Measurements from ENCODE around the gene ZIC5. TPM values are rescaled to one million over a fixed set of nuclear protein-coding genes. Genes with fewer than 3 reads are reported as not detected.

ZIC5 gene
- total RNA-seq, 1 experiment from 2014 or later, result 5.2 TPM

DNA sequence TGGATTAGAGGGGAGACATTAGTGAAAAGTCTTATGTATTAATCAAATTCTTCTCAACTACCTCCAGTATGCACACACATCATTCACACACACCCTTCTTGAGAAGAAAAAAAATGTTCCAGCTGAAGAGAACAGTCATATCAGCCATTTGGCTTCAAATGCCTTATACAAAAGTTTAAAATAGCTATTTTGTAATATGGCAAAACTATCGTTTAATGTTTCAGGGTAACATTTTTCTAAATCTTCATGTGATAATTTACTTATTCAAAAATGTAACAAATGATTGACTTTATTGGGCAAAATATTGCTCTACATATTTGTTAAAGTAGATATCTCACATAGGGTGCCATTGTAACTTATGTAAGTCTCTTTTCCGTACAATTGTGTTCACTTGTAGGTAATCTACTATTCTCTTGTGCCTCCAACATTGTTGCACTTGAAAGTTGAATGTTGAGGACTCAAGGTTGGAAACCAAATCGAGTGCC, 23.6 kb upstream of the ZIC5 start:
- in situ Hi-C loops (cut with HindIII; ENCODE audit: low pct_unique_long_range_greater_than_20kb, low sequenced_read_pairs) (no loop called here), intact Hi-C loops (cut with micrococcal nuclease; ENCODE audit: unreplicated experiment) (no loop called here)
- no peak overlapping the region for H3K27ac ChIP-seq (ENCODE audit: low read length)
- no peaks in the 10 kb centered on the region for H3K36me3 ChIP-seq (ENCODE audit: control insufficient read depth, insufficient read depth, low read length)
- peaks cover 18% of the 10 kb centered on the region for H3K4me1 ChIP-seq (ENCODE audit: control insufficient read depth, insufficient read depth, low read length)
- H3K27me3 ChIP-seq (ENCODE audit: control insufficient read depth, insufficient read depth, low read length), result no peaks in the 10 kb centered on the region
- H3K9me3 ChIP-seq (ENCODE audit: control insufficient read depth, insufficient read depth, low read depth, low read length), result no peaks in the 10 kb centered on the region
- DNase-seq (ENCODE audit: low read depth, low spot score) (no peak), ATAC-seq (no peak)
- BruUV-seq (replicated peaks), result no TSS peak
- CTCF ChIA-PET, result no interaction called here
- TF ChIP-seq SIN3A (IDR thresholded peaks at IDR 0.05; ENCODE audit: borderline replicate concordance, insufficient read depth, low read depth, low read length) (no peak), POLR2AphosphoS5 (IDR thresholded peaks at IDR 0.05; ENCODE audit: low read depth, low read length) (no peak), TCF7L2 (IDR thresholded peaks at IDR 0.05; ENCODE audit: low read depth, low read length) (no peak)
- TF ChIP-seq, protein P1, sequence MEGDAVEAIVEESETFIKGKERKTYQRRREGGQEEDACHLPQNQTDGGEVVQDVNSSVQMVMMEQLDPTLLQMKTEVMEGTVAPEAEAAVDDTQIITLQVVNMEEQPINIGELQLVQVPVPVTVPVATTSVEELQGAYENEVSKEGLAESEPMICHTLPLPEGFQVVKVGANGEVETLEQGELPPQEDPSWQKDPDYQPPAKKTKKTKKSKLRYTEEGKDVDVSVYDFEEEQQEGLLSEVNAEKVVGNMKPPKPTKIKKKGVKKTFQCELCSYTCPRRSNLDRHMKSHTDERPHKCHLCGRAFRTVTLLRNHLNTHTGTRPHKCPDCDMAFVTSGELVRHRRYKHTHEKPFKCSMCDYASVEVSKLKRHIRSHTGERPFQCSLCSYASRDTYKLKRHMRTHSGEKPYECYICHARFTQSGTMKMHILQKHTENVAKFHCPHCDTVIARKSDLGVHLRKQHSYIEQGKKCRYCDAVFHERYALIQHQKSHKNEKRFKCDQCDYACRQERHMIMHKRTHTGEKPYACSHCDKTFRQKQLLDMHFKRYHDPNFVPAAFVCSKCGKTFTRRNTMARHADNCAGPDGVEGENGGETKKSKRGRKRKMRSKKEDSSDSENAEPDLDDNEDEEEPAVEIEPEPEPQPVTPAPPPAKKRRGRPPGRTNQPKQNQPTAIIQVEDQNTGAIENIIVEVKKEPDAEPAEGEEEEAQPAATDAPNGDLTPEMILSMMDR (IDR thresholded peaks at IDR 0.05), result no peak
- TF ChIP-seq, protein P2, sequence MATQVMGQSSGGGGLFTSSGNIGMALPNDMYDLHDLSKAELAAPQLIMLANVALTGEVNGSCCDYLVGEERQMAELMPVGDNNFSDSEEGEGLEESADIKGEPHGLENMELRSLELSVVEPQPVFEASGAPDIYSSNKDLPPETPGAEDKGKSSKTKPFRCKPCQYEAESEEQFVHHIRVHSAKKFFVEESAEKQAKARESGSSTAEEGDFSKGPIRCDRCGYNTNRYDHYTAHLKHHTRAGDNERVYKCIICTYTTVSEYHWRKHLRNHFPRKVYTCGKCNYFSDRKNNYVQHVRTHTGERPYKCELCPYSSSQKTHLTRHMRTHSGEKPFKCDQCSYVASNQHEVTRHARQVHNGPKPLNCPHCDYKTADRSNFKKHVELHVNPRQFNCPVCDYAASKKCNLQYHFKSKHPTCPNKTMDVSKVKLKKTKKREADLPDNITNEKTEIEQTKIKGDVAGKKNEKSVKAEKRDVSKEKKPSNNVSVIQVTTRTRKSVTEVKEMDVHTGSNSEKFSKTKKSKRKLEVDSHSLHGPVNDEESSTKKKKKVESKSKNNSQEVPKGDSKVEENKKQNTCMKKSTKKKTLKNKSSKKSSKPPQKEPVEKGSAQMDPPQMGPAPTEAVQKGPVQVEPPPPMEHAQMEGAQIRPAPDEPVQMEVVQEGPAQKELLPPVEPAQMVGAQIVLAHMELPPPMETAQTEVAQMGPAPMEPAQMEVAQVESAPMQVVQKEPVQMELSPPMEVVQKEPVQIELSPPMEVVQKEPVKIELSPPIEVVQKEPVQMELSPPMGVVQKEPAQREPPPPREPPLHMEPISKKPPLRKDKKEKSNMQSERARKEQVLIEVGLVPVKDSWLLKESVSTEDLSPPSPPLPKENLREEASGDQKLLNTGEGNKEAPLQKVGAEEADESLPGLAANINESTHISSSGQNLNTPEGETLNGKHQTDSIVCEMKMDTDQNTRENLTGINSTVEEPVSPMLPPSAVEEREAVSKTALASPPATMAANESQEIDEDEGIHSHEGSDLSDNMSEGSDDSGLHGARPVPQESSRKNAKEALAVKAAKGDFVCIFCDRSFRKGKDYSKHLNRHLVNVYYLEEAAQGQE (IDR thresholded peaks at IDR 0.05; ENCODE audit: insufficient read depth in 1 of 2, low read depth in 2 of 2, low read length in 1 of 2), result no peak
- POLR2A ChIA-PET, result no interaction called here
- no peak overlapping the region for H3K4me3 ChIP-seq (ENCODE audit: low read depth in 2 of 2, low read length in 2 of 2)

DNA sequence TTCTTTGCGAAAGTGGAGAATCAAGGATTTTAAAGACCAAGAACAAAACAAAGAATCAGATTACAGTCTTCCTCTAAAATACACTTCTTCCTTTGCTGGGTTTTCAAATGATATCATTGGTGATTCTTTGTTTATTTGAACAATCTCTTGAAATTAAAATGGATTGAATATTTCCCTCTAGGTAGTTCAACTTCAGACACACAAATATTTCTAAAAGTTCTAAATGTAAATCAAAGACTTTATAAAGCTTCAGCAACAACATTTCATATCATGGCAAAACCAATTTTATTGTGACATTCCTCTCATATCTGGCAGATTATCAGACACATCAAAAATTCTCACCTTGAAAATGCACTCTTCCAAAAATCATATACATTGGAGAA, 23.1 kb upstream of the ZIC5 start:
- Histone ChIP-seq H3K4me1 (ENCODE audit: control insufficient read depth, insufficient read depth, low read length) (peaks cover 18% of the 10 kb centered on the region), H3K9me3 (ENCODE audit: control insufficient read depth, insufficient read depth, low read depth, low read length) (no peaks in the 10 kb centered on the region), H3K27ac (ENCODE audit: low read length) (no peak overlapping the region), H3K27me3 (ENCODE audit: control insufficient read depth, insufficient read depth, low read length) (no peaks in the 10 kb centered on the region), H3K36me3 (ENCODE audit: control insufficient read depth, insufficient read depth, low read length) (no peaks in the 10 kb centered on the region), H3K4me3 (ENCODE audit: low read depth in 2 of 2, low read length in 2 of 2) (no peak overlapping the region)
- ChIA-PET POLR2A (no interaction called here), CTCF (no interaction called here)
- in situ Hi-C loops (cut with HindIII; ENCODE audit: low pct_unique_long_range_greater_than_20kb, low sequenced_read_pairs), result no loop called here
- intact Hi-C loops (cut with micrococcal nuclease; ENCODE audit: unreplicated experiment), result no loop called here
- TF ChIP-seq, protein P1 (IDR thresholded peaks at IDR 0.05), result no peak
- BruUV-seq (replicated peaks), result no TSS peak
- DNase-seq (ENCODE audit: low read depth, low spot score) (no peak), ATAC-seq (no peak)
